ELF-1 (cell line): Measurements from ENCODE around the gene CFAP410.
"Not testable (repeated sequence)": the region's sequence is repeated elsewhere in the genome, so short reads cannot be mapped to it uniquely, and the experiment has no call there.

Experiments
- DNase-seq: peaks from one replicate; pipeline ENCODE4 v3.0.0-alpha.2; 2016; ENCODE audit warnings: low read depth, low spot score

Gene CFAP410

DNA sequence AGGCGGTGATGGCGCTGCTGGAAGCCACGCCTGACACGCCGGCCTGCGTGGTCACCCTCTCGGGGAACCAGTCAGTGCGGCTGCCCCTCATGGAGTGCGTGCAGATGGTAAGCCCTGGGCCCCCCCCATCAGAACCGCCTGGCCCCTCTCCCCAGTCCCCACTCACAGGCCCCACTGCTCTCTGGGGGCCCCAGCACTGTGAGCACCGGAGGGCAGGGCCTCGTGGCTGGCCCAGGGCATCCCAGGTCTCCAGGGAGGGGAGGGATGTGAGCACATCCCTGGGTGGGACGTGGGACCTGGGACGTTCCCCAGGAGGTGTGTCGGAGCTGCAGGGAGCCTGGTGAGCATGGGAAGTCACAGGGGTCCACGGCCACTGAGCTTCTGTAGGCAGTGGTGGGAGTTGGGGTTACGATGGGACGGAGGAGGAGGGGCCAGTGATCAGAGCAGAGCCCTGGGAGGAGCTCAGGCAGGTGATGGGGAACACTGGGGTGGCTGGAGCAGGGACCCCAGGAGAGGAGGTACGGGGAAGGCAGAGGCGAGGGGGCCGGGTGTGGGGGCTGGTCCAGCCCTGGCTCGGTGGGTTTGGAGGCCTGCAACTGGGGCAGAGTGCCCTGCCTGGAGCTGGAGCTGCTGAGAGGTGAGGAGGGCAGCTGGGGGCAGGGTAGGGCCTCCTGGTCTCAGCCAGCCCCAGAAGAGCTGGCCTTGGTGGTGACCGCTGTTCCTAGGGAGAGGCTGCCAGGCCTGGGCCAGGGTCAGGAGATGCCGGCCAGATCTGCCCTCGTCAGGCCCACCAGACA is 20.5 kb downstream of the CFAP410 start:
- DNase-seq: no peak

DNA sequence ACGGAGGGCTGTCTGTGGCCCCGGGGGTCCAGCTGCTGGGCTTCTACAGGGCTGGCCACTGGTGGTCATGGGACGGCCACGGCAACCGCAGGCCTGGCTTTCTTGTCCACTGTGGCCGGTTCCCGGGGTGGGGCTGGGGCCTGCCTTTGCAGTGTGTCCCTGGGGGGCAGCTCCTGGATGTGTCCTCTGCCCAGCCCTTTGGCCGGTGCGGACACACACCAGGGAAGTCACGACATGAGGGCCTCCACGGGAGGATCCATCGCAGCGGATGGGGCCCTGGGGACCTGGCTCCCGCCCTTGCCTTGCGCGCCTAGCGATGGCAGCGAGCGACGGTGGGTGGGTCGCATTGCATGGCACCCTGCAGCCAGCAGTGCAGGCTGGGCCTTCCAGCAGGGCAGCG is 21.3 kb downstream of the CFAP410 start:
- no peak for DNase-seq

- DNase-seq: no peak
Measured at GRCh38 chr21:44317241-44317782, 21.9 kb downstream of the CFAP410 start.

- no peak for DNase-seq
Measured at GRCh38 chr21:44316277-44316900, 22.8 kb downstream of the CFAP410 start.

DNA sequence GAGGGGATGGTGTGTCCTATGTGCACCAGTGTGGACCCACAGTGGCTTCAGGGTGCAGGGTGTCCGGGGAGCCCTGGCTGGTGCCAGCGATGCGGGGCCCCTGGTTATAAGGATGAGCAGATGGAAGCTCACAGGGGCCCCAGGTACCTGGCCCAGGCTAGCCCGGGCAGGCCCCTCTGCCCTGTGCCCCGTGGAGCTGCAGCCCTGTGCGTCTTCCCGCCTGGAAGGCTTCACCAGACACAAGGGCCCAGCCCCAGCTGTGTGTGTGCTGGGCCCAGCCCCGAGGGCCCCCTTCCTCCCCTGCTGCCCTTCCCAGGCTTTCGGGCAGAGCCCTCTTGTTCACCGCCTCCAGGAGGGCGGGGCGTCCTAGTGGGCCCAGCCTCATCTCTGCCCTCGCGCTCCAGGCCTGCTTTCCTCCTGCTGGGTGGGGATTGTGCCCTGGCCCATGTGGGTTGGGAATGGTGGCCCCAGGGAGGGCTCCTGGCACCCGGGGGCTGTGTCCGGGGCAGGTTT is 23.4 kb downstream of the CFAP410 start:
- DNase-seq: no peak

- DNase-seq: no peak
Measured at GRCh38 chr21:44314561-44314960, 24.6 kb downstream of the CFAP410 start.

- no peak for DNase-seq
Measured at GRCh38 chr21:44314128-44314527, 25.1 kb downstream of the CFAP410 start.

DNA sequence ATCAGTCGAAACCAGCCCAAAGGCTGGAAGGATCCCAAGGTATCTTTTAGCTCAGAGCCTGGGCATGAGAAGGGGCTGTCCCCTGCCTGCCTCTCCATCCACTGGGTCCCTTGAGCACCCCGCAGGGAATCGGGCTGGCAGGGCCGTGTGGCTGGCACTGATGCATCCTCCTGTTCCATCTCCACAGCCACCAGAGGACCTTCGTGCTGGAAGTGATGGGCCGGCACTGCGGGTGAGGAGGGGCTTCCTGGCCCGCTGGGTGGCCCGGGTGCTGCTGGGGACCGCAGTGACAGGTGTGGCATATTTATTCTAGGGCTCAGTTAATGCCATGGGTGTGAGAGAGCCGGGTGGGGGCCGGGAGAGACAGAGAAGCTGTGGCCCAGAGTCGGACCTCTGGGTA is 25.7 kb downstream of the CFAP410 start:
- no peak for DNase-seq

GRCh38 chr21:44312716-44313115 is 26.5 kb downstream of the CFAP410 start:
- no peak for DNase-seq

- no peak for DNase-seq
Measured at GRCh38 chr21:44312089-44312488, 27.1 kb downstream of the CFAP410 start.

GRCh38 chr21:44310628-44311507 is 28.3 kb downstream of the CFAP410 start:
- DNase-seq: no peak

DNA sequence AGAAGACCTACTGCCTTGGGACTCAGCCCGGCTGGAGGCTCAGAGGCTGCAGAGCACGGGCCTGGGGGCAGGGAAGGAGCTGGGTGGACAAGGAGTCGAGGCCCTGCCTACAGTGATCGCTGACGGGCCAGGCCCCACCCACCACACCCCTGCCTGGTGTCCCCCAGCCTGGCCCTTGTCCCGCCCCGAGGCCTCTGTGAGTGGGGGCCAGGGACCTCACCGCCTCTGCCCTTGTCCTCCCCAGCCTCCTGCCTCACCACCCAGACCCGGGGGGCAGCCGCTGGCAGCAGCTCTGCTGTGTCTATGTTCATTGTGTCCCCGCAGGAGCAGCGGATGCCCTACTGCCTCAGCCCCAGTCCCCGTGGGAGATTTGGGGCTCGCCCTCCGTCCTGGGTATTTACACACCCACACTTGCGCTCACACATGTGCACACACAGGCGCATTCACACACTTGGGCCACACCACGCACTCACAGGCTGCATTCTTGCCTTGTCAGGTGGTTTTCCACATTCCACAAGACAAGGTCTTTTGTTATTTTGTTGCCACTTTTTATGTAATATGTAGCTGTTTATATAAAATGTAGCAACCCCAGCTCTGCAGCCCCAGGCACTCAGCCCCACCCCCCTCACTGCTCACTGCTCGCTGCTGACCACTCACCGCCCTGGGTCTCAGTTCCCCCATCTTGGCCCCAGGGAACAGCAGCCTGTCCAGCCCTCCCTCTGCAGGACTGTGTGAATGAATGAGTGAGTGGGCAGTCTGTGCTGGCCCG is 32.1 kb downstream of the CFAP410 start:
- peak; percentile 25 for DNase-seq

DNA sequence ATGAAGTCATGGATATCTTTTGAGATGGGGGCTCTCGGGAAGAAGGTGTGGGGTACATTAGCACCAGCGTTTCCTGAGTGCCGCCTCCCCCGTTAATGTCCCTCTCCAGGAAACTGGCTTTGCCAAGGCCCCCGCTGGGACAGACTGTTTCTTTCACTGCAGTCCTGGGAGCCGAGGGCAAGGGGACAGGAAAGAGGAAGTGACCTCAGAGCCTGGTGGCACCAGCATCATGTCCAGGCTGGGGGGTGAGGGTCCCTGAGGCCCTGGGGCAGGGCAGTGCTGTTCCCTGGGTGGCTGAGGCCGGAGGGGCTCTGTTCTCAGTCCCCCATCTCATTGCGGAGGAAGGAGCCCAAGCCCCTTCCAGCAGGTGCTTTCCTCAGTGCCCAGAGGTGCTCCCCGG is 33.5 kb downstream of the CFAP410 start:
- no peak for DNase-seq

- peak; percentile 69 for DNase-seq
Measured at GRCh38 chr21:44304877-44305293, 34.3 kb downstream of the CFAP410 start.

DNA sequence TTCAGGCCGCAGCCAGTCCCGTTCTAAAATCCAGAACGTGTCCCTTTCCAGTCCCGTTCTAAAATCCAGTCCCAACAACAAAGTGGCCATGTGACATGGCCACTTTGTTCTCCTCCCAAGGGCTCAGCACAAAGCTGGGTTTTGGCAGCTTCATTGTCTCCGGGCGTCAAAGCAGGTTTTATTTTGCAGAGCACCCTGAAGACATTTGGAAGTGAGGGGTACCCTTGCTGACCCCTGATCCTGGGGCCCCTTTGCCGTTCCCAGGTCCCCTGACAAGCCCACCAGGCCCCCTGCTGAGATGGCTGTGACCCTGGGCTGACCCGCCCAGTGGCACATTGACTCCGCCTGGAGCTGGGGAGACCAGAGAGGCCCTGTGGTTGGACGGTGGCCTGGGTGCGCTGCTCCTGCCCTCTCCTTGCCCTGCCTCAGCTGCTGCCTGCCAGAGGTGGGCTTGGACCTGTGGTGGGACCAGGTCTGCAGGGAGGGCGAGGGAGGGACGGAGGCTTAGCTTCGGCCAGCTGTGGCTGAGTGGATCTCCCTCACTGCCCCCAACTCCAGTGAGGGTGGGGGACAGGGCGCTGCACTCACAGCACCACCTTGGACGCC is 35.1 kb downstream of the CFAP410 start:
- DNase-seq: no peak

DNA sequence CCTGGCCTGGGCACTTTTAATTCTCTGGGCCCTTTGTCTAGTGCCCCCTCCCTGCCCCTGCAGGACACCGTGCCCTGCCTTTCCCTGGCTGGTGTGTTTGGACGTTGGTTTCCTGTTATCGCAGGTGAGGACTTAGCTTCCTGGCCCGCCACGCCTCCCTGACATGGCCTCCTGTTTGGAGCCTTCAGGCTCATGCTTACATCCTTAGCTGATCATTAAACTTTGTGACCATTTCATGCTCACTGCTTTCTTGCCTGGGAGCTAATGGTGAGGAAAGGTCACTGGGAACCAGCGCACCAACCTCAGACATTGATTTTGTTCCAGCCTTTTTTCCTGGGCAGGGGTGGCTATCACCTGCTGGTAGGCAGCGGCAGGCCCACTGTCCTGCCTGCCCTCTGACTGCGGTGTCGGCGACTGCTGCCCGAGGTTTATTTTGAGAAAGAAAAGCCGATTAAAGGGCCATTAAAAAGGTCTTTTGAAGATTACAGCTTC is 35.7 kb downstream of the CFAP410 start:
- no peak for DNase-seq

DNA sequence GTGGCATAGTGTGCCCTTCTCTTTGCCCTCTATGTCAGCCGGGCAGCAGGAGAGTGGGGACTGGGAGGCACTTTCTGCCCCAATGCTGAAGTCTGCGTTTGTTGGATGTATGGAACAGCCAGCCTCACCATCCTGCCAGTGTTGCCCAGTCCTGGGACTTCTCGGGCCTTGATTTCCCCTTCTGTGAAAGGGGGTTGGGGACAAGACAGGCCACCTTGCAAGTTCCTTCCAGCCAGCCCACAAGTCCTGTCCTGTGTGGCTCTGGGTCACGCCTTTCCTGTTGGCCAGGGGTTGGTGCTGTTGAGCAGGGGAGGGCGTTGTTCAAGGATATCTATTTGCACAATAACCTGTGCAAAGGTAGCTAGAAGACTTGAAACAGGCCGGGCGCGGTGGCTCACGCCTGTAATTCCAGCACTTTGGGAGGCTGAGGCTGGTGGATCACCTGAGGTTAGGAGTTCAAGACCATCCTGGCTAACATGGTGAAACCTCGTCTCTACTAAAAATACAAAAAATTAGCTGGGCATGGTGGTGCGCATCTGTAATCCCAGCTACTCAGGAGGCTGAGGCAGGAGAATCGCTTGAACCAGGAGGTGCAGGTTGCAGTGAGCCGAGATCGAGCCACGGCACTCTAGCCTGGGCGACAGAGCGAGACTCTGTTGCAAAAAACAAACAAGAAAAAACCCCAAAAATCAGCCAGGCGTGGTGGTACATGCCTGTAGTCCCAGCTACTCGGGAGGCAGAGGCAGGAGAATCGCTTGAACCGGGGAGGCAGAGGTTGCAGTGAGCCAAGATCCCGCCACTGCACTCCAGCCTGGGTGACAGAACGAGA is 36.4 kb downstream of the CFAP410 start:
- not testable (repeated sequence) for DNase-seq

- DNase-seq: no peak
Measured at GRCh38 chr21:44301961-44302406, 37.2 kb downstream of the CFAP410 start.

DNA sequence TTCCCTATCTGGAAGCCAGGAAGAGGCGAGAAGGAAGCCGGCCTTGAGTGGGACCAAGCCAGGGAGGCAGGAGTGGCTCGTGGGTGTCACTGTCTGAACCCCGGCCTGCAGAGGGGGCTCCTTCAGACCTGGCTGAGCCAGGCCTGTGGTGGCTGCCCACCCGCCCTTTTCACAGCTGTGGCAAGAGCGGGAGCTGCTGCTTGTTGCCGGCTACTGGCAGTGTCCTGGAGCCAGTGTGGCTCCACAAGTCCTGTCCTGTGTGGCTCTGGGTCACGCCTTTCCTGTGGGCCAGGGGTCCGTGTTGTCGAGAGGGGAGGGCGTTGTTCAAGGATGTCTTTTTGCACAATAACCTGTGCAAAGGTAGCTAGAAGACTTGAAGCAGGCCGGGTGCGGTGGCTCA is 38.0 kb downstream of the CFAP410 start:
- DNase-seq: no peak
